Embryonic facial prominence (tissue), 1 donor: ENCODE results near the gene TRDMT1.

Experiments used
- DNase-seq: peaks from one replicate; pipeline ENCODE4 v3.0.0-alpha.2; 2016; ENCODE audit errors: extremely low spot score

Gene TRDMT1

GRCh38 chr10:17200912-17201793, at the start of gene TRDMT1:
TSS of gene TRDMT1 (minus strand) at chr10:17201672. CDS start at chr10:17201634, 38 bp downstream.
- DNase-seq: peak; percentile 82

GRCh38 chr10:17250736-17251135, 49.3 kb upstream of the TRDMT1 start:
- DNase-seq: no peak

GRCh38 chr10:17249820-17250219, 48.3 kb upstream of the TRDMT1 start:
- DNase-seq: no peak

- no peak for DNase-seq
Measured at GRCh38 chr10:17248964-17249363, 47.5 kb upstream of the TRDMT1 start.

GRCh38 chr10:17247210-17247609, 45.7 kb upstream of the TRDMT1 start:
- no peak for DNase-seq

- no peak for DNase-seq
Measured at GRCh38 chr10:17244700-17245365, 43.4 kb upstream of the TRDMT1 start.

- no peak for DNase-seq
Measured at GRCh38 chr10:17241611-17242333, 40.3 kb upstream of the TRDMT1 start.

GRCh38 chr10:17240616-17241015, 39.1 kb upstream of the TRDMT1 start:
- DNase-seq: no peak

GRCh38 chr10:17240096-17240495, 38.6 kb upstream of the TRDMT1 start:
- DNase-seq: no peak

- DNase-seq: no peak
Measured at GRCh38 chr10:17239345-17240085, 38.0 kb upstream of the TRDMT1 start.

GRCh38 chr10:17238445-17239291, 37.2 kb upstream of the TRDMT1 start:
- no peak for DNase-seq

GRCh38 chr10:17237915-17238444, 36.5 kb upstream of the TRDMT1 start:
- no peak for DNase-seq

GRCh38 chr10:17237149-17237527, 35.7 kb upstream of the TRDMT1 start:
- no peak for DNase-seq

GRCh38 chr10:17236468-17237148, 35.1 kb upstream of the TRDMT1 start:
- no peak for DNase-seq

GRCh38 chr10:17235136-17235535, 33.7 kb upstream of the TRDMT1 start:
- DNase-seq: no peak

GRCh38 chr10:17234431-17234945, 33.0 kb upstream of the TRDMT1 start:
- DNase-seq: no peak

GRCh38 chr10:17233286-17233991, 32.0 kb upstream of the TRDMT1 start:
- DNase-seq: no peak

- DNase-seq: no peak
Measured at GRCh38 chr10:17232276-17232960, 30.9 kb upstream of the TRDMT1 start.
